HCT116 (cell line): ENCODE measurements around the gene KCNK1. TPM values are rescaled to one million over a fixed set of nuclear protein-coding genes. Genes with fewer than 3 reads are reported as not detected.

Experiments
- ATAC-seq: fragments of 200-7000 bp; cut with Tn5 transposase; 2 replicates; pipeline ENCODE4 v1.9.1; 2020; ENCODE audit warnings: mild to moderate bottlenecking, moderate library complexity
- BruUV-seq: library from RNA; stranded (reverse); fragments of 400-500 nt; replicated peaks from 2 replicates; lab custom pipeline; 2021; lab: Mats Ljungman, UMichigan
- CTCF ChIA-PET: fragments of 300-600 bp; sonication (Branson Sonifier 250); formaldehyde crosslinking; loops from one replicate; lab custom pipeline; 2021; ENCODE audit warnings: antibody characterized with exemption; lab: Charles Lee
- POLR2A ChIA-PET: fragments of 300-600, 350-600 bp; sonication (Branson Sonifier 250); formaldehyde crosslinking; loops from one replicate; lab custom pipeline; 2021; ENCODE audit warnings: antibody characterized with exemption; lab: Charles Lee
- RAD21 ChIA-PET, 2 experiments: fragments of 300-600 bp; sonication (Branson Sonifier 250); formaldehyde crosslinking; loops; one replicate each; lab custom pipeline; 2023; ENCODE audit warnings: low total read pairs in 2 of 2; ENCODE audit not compliant: uncharacterized antibody in 2 of 2, unreplicated experiment in 2 of 2, low non-redundant PET in 1 of 2; lab: Charles Lee
- DNase-seq: peaks from one replicate; pipeline ENCODE4 v3.0.0-alpha.2; 2010; ENCODE audit warnings: low read depth, low spot score
- H2AFZ ChIP-seq: fragments of 200-600 bp; shearing (Covaris generic), sonication (generic); 2 replicates; pipeline ENCODE4 v1.6.1; 2017; ENCODE audit warnings: low read depth, mixed run types, mixed read lengths, antibody characterized with exemption, low read length; ENCODE audit not compliant: poor library complexity, severe bottlenecking
- H3K27ac ChIP-seq: 2 replicates; pipeline ENCODE4 v1.5.1; 2012; ENCODE audit warnings: low read depth, low read length
- H3K27me3 ChIP-seq: fragments of 200-600 bp; sonication (generic); 2 replicates; pipeline ENCODE4 v1.6.1; 2016; ENCODE audit warnings: mixed run types, low read length, mixed read lengths; ENCODE audit not compliant: insufficient read depth
- H3K36me3 ChIP-seq, 2 experiments: fragments of 200-500 bp in 1 of 2; fragments of 200-600 bp in 1 of 2; sonication (Bioruptor generic) in 1 of 2; sonication (generic) in 1 of 2; 2 replicates each; pipeline versions ENCODE4 v1.5.1 to v1.6.1; 2014 to 2016; ENCODE audit warnings: low read length in 2 of 2, inconsistent platforms in 1 of 2, mixed read lengths in 1 of 2, mixed run types in 1 of 2; ENCODE audit not compliant: insufficient read depth in 2 of 2, control insufficient read depth in 1 of 2
- H3K4me1 ChIP-seq, 2 experiments: fragments of 200-600 bp in 1 of 2; sonication (generic) in 1 of 2; 2 replicates each; pipeline versions ENCODE4 v1.5.1 to v1.6.1; 2012 to 2017; ENCODE audit warnings: low read length in 2 of 2, inconsistent platforms in 1 of 2, mild to moderate bottlenecking in 1 of 2, mixed read lengths in 1 of 2, mixed run types in 1 of 2, moderate library complexity in 1 of 2; ENCODE audit not compliant: insufficient read depth in 2 of 2, control insufficient read depth in 1 of 2
- H3K4me2 ChIP-seq: fragments of 200-600 bp; sonication (generic); 2 replicates; pipeline ENCODE4 v1.6.1; 2017; ENCODE audit warnings: mixed run types, low read length, mixed read lengths
- H3K4me3 ChIP-seq, 2 experiments: fragments of 200-600 bp in 1 of 2; sonication (generic) in 1 of 2; replicated peaks in 1 of 2; 2 replicates each; pipeline ENCODE4 v1.5.1; 2011 to 2016; ENCODE audit warnings: low read length in 2 of 2, control low read depth in 1 of 2, low read depth in 1 of 2, mild to moderate bottlenecking in 1 of 2, mixed read lengths in 1 of 2, mixed run types in 1 of 2
- H3K79me2 ChIP-seq: fragments of 200-600 bp; sonication (generic); 2 replicates; pipeline ENCODE4 v1.6.1; 2017; ENCODE audit warnings: mild to moderate bottlenecking, mixed run types, low read length, moderate library complexity, mixed read lengths; ENCODE audit not compliant: insufficient read depth
- H3K9ac ChIP-seq: fragments of 200-600 bp; sonication (generic); 2 replicates; pipeline ENCODE4 v1.6.1; 2016; ENCODE audit warnings: low read length, mixed read lengths
- H3K9me2 ChIP-seq: fragments of 200-600 bp; sonication (generic), shearing (Covaris generic); 2 replicates; pipeline ENCODE4 v1.6.1; 2017; ENCODE audit warnings: mixed run types, mild to moderate bottlenecking, moderate library complexity; ENCODE audit not compliant: insufficient read depth
- H3K9me3 ChIP-seq, 2 experiments: fragments of 200-500 bp in 1 of 2; fragments of 200-600 bp in 1 of 2; sonication (Bioruptor generic) in 1 of 2; sonication (generic) in 1 of 2; 2 replicates each; pipeline ENCODE4 v1.6.1; 2014 to 2017; ENCODE audit warnings: low read length in 2 of 2, mixed read lengths in 2 of 2, inconsistent platforms in 1 of 2, low read depth in 1 of 2, mild to moderate bottlenecking in 1 of 2, mixed run types in 1 of 2, moderate library complexity in 1 of 2; ENCODE audit not compliant: control insufficient read depth in 1 of 2, insufficient read depth in 1 of 2
- H4K20me1 ChIP-seq: fragments of 200-600 bp; sonication (generic), shearing (Covaris generic); 2 replicates; pipeline ENCODE4 v1.6.1; 2017; ENCODE audit warnings: mixed run types, mild to moderate bottlenecking, moderate library complexity; ENCODE audit not compliant: insufficient read depth
- JUND ChIP-seq: IDR thresholded peaks from 2 replicates; pipeline ENCODE4 v1.6.1; 2012
- SRF ChIP-seq: IDR thresholded peaks from 2 replicates; pipeline ENCODE4 v1.6.1; 2012; ENCODE audit warnings: low read depth
- YY1 ChIP-seq: IDR thresholded peaks from 2 replicates; pipeline ENCODE4 v1.6.1; 2011; ENCODE audit warnings: low read length, low read depth, moderate library complexity, mild to moderate bottlenecking; ENCODE audit not compliant: insufficient replicate concordance; ENCODE audit errors: extremely low read depth
- intact Hi-C: fragments of 100-400 bp; cut with micrococcal nuclease; formaldehyde crosslinking; loops from 2 replicates; pipeline ENCODE4 v1.10.0; 2022
- total RNA-seq: library from RNA; stranded (reverse); gene quantifications from one replicate; pipeline ENCODE4 v1.2.1, GENCODE V29; 2021; ENCODE audit not compliant: unreplicated experiment
- TF ChIP-seq, protein P1 (sequence below), 3 experiments: fragments of 200-600 bp in 1 of 3; sonication (generic) in 1 of 3; IDR thresholded peaks in 2 of 3; conservative IDR thresholded peaks in 1 of 3; 2 replicates each; pipeline ENCODE4 v1.5.1; 2012 to 2017; ENCODE audit warnings: low read depth in 2 of 3, low read length in 2 of 3, antibody characterized with exemption in 1 of 3, borderline replicate concordance in 1 of 3, control low read depth in 1 of 3, mild to moderate bottlenecking in 1 of 3, mixed read lengths in 1 of 3, mixed run types in 1 of 3, moderate library complexity in 1 of 3; ENCODE audit not compliant: insufficient read depth in 1 of 3
- TF ChIP-seq, protein P2 (sequence below): IDR thresholded peaks from 2 replicates; pipeline ENCODE4 v1.6.1; 2012; ENCODE audit warnings: low read depth

Gene KCNK1
- total RNA-seq, 1 experiment from 2014 or later, result 28.4 TPM

DNA sequence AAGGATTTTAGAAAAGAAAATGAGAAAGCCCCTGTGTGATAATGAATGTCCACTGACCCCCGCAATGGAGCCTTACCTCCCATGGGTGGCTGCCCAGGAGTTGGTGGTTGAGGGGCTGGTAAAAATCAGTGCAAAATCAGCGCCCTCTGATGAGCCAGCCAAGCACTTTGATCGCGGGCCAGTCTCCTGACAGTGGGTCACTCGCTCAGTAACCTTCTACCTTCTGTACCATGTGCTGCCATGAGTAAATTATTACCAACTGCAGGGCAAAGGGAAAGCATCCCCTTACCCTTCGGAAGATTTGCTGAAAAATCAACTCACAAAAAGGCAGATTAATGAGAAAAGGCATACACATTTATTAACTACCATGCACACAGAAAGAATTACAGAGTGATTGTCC lies 58.8 kb downstream of the KCNK1 start:
- ATAC-seq (no peak), DNase-seq (no peak)
- H3K4me2 ChIP-seq, result no peak overlapping the region
- no peak for TF ChIP-seq YY1
- TF ChIP-seq, protein P1, sequence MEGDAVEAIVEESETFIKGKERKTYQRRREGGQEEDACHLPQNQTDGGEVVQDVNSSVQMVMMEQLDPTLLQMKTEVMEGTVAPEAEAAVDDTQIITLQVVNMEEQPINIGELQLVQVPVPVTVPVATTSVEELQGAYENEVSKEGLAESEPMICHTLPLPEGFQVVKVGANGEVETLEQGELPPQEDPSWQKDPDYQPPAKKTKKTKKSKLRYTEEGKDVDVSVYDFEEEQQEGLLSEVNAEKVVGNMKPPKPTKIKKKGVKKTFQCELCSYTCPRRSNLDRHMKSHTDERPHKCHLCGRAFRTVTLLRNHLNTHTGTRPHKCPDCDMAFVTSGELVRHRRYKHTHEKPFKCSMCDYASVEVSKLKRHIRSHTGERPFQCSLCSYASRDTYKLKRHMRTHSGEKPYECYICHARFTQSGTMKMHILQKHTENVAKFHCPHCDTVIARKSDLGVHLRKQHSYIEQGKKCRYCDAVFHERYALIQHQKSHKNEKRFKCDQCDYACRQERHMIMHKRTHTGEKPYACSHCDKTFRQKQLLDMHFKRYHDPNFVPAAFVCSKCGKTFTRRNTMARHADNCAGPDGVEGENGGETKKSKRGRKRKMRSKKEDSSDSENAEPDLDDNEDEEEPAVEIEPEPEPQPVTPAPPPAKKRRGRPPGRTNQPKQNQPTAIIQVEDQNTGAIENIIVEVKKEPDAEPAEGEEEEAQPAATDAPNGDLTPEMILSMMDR (IDR thresholded peaks at IDR 0.05 in 2 of 3, conservative IDR thresholded peaks at IDR 0.05 in 1 of 3; ENCODE audit: borderline replicate concordance in 1 of 3, insufficient read depth in 1 of 3, low read depth in 2 of 3, low read length in 2 of 3), result no peak
- no peak for TF ChIP-seq JUND
- TF ChIP-seq, protein P2, sequence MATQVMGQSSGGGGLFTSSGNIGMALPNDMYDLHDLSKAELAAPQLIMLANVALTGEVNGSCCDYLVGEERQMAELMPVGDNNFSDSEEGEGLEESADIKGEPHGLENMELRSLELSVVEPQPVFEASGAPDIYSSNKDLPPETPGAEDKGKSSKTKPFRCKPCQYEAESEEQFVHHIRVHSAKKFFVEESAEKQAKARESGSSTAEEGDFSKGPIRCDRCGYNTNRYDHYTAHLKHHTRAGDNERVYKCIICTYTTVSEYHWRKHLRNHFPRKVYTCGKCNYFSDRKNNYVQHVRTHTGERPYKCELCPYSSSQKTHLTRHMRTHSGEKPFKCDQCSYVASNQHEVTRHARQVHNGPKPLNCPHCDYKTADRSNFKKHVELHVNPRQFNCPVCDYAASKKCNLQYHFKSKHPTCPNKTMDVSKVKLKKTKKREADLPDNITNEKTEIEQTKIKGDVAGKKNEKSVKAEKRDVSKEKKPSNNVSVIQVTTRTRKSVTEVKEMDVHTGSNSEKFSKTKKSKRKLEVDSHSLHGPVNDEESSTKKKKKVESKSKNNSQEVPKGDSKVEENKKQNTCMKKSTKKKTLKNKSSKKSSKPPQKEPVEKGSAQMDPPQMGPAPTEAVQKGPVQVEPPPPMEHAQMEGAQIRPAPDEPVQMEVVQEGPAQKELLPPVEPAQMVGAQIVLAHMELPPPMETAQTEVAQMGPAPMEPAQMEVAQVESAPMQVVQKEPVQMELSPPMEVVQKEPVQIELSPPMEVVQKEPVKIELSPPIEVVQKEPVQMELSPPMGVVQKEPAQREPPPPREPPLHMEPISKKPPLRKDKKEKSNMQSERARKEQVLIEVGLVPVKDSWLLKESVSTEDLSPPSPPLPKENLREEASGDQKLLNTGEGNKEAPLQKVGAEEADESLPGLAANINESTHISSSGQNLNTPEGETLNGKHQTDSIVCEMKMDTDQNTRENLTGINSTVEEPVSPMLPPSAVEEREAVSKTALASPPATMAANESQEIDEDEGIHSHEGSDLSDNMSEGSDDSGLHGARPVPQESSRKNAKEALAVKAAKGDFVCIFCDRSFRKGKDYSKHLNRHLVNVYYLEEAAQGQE, result no peak
- no peak for TF ChIP-seq SRF
- peaks cover 4% of the 10 kb centered on the region; the same call in 1 of the 2 replicates for H3K79me2 ChIP-seq
- ChIA-PET RAD21 (no interaction called here), CTCF (no interaction called here), POLR2A (no interaction called here)
- H3K27ac ChIP-seq, result no peak overlapping the region
- no peak overlapping the region for H3K9ac ChIP-seq
- H3K9me3 ChIP-seq, result no peaks in the 10 kb centered on the region
- H3K4me1 ChIP-seq, result peaks cover 6 to 29% of the 10 kb centered on the region in 2 experiments; a peak in 3 of 4 replicates
- 0 out of 4 replicates have a peak, but pooled peaks cover 0 to 5% of the 10 kb centered on the region in 2 experiments for H3K36me3 ChIP-seq
- no TSS peak for BruUV-seq
- no peaks in the 10 kb centered on the region for H3K9me2 ChIP-seq
- no peak overlapping the region for H3K4me3 ChIP-seq
- no peaks in the 10 kb centered on the region for H3K27me3 ChIP-seq
- intact Hi-C loops, result no loop called here
- no peaks in the 10 kb centered on the region for H4K20me1 ChIP-seq
- H2AFZ ChIP-seq, result no peak overlapping the region
